H1 (cell line): Measurements from ENCODE around the gene AMOTL2. TPM values are rescaled to one million over a fixed set of nuclear protein-coding genes. Genes with fewer than 3 reads are reported as not detected.

Source experiments
- CBX8 ChIP-seq: fragments of 300-800, 300-1000 bp; sonication (generic); IDR thresholded peaks from 2 replicates; pipeline ENCODE4 v1.7.1; 2016; ENCODE audit warnings: low read depth, low read length, borderline replicate concordance
- EGR1 ChIP-seq: IDR thresholded peaks from 2 replicates; pipeline ENCODE4 v1.6.1; 2011; ENCODE audit warnings: low read depth, low read length, borderline replicate concordance
- JUN ChIP-seq: IDR thresholded peaks from 2 replicates; pipeline ENCODE4 v1.6.1; 2011; ENCODE audit warnings: low read depth, mild to moderate bottlenecking, improper control_type of control experiment, low read length
- RAD21 ChIP-seq, 2 experiments: IDR thresholded peaks in 1 of 2; conservative IDR thresholded peaks in 1 of 2; 2 replicates each; pipeline ENCODE4 v1.6.1; 2011; ENCODE audit warnings: low read depth in 2 of 2, low read length in 2 of 2, improper control_type of control experiment in 1 of 2, inconsistent platforms in 1 of 2, mild to moderate bottlenecking in 1 of 2, moderate library complexity in 1 of 2
- SIRT6 ChIP-seq: IDR thresholded peaks from one replicate; pipeline ENCODE4 v1.7.1; 2012; ENCODE audit warnings: low read length, inconsistent platforms
- polyA plus RNA-seq, 7 experiments: library from polyadenylated mRNA; depleted of rRNA in 3 of 7; stranded (reverse) in 5 of 7; unstranded in 2 of 7; fragments of >200 nt in 5 of 7; fragments of 200-250 nt in 2 of 7; gene quantifications; 1 replicate in 5 of 7; 2 replicates in 1 of 7; 4 replicates in 1 of 7; pipeline versions ENCODE4 v1.2.1 to v1.2.3, GENCODE V29; 2011 to 2013; ENCODE audit warnings: missing spikeins in 2 of 7, mixed read lengths in 2 of 7
- total RNA-seq: library from RNA; stranded (reverse); fragmentation: NEBNext Ultra II Directional; extraction: Animal tissue kit (Norgen Biotek cat#: 25700); gene quantifications from 2 replicates; pipeline ENCODE4 v1.2.1, GENCODE V29; 2021

Gene AMOTL2
- total and polyA plus RNA-seq, 2 of the 8 experiments (the other 6 are each of a cell fraction or from before 2014, with no cell fraction given): 19.0 to 63.7 TPM

DNA sequence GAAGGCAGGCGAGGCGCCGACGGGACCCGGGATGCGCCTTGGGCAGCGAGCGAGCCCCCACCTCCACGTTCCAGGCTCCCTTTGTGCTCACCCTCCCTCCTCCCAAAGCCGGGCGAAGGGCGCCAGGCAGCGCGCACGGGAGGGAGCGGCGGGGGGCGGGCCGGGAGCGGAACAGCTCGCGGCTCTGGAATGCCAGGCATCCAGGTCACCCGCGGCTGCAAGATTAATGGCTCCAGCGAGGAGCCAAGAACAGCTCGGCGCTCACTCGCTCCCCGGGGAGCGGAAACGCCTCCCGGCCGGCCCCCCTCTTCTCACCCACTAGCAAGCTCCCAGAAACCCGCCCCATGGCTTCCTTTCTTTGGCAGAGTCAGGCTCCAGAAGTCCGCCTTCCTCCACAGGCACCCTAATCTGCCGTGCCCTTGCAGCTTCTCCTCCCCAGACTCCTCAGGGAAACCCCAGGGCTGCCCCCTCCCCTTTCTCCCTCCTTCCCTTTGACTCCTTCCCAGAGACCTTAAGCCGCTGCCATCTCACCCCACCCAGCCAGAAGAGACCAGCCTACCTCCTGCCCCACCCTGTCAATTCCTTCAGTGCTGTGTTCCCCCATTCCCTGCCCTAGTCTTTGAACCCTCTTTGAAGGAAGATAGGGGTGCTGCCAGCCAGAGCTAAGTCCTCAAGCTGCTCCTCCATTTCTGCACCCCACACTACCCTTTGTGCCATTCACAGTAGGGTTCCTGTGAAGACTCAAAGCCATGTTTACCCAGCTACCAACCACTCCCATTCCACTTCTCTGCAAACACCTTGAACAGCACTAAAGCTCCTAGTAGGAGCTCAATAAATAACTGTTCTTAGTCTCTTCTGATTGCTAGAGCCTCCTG lies 9.9 kb downstream of the AMOTL2 start (continued):
- TF ChIP-seq EGR1 (0 out of 2 replicates have a peak, but pooled peaks have one; percentile 41), CBX8 (no peak), SIRT6 (no peak), RAD21 (IDR thresholded peaks at IDR 0.05 in 1 of 2, conservative IDR thresholded peaks at IDR 0.05 in 1 of 2; ENCODE audit: low read depth in 2 of 2, low read length in 2 of 2) (no peak; a peak in 1 of 4 replicates), JUN (no peak)
- TF ChIP-seq, all 59 proteins: peak for 22
